Inferior parietal cortex (tissue), 1 donor: Measurements from ENCODE around the gene DLK1.

Experiments
- DNase-seq: peaks from one replicate; pipeline ENCODE4 v3.0.0-alpha.2; 2016; ENCODE audit errors: extremely low spot score

DLK1 gene

DNA sequence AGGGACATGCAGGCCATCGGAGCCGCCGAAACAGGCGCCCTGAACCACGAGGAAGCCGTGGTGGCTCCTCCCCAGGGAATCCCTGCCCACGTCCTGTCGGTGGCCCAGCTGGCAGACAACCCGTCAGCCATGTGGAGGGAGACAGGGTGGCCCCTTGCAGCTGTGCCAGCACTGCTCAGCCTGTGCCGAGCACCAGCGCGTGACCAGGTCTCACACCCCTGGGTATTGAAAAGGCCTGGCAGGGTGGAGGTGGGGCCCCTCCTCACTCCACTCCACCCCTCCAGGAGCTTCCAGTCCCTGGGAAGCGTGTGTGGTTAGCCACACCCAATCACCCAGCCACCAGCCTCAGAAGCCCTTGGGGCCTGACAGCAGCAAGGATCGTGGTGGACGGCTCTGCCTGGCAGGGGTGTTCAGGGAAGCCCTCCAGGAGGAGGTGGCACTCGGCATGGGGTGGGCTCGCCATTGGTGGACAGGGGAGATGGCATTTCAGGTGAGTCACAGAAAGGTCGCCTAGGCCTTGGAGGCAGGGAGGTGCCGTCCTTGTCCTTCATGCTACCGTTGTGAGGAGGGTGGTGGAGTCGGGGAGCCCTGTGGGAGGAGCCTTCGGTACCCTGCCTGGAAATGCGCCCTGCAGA is 12.3 kb upstream of the DLK1 start:
- DNase-seq: no peak

DNA sequence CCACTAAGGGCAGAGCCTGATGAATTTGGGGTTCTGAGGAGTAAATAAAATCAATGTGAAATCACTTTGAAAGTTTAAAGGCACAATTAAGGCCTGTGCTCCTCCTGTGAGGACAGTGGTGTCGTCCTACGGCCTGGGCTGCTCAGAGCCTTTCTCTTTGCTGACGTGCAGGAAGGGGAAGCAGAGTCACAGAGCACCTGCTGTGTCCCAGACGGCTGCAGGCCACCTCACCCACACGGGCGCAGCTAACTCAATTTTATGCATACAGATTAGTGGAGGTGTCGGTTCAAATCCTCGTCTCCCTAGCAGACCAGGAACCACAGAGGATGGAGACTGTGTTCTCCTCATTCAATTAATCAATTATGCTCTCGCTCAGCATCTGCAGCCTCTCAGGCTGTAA is 11.4 kb upstream of the DLK1 start:
- no peak for DNase-seq

GRCh38 chr14:100715803-100716202 is 10.9 kb upstream of the DLK1 start:
- no peak for DNase-seq

DNA sequence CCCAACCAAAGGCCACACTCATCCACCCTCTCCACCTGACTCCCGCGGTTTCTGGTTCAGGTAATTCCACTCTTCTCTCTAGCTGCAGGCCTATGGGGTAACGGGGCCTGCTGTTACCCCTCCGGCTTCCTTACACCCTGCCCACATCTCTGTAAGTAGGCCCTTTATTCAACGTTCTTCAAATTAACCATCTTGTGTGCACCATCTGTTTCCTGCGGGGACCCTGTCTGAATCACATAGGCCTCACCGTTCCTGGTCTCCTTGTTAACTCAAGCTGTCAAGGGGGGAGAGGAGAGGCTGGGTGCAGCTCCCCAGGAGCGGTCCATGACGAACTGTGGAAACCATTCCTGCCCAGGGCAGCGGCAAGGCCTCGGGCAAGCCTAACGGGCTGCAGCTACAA is 9.3 kb upstream of the DLK1 start:
- DNase-seq: no peak

DNA sequence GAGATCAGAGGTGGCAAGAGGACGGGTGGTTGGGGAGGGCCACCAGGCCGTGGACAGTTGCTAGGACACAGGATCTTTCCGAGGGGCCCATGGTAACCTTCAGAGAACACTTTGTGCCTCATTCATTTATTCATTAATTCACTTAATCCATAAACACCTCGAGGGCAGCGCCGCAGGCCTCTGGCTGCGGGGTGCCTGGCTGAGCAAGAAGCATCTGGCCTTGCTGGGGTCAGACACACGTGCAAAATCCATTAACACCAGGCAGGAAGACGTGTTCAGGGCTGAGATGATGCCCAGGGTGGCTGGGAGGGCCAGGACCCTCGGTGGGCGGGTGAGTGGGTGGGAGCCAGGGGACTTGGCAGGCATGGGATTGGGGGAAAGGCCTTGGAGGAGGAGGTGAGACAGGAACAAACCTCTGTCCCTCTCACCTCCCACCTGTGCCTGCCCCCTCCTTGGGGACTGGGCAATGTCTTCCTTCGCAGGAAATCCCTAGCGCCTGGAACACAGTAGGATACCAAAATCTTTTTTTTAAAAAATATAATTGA is 6.6 kb upstream of the DLK1 start:
- DNase-seq: no peak

DNA sequence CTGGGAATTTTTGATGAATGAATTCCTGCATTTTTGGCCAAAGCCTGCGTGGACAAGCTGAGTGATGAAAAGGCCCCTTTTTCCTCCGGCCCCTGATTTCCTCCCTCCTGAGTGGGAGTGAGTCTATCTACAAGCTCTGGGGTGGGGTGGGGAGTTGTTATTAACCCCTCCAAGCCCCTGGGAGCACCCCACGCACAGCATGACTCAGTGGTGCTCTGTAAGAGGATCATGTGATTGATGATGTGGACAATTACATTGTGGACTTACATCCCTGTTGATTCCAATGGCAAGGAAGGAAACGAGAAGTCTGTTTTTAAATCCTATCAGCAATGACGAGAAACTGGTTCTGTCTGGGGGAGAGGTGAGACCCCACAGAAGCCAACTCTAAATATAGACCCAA is 5.1 kb upstream of the DLK1 start:
- DNase-seq: no peak

DNA sequence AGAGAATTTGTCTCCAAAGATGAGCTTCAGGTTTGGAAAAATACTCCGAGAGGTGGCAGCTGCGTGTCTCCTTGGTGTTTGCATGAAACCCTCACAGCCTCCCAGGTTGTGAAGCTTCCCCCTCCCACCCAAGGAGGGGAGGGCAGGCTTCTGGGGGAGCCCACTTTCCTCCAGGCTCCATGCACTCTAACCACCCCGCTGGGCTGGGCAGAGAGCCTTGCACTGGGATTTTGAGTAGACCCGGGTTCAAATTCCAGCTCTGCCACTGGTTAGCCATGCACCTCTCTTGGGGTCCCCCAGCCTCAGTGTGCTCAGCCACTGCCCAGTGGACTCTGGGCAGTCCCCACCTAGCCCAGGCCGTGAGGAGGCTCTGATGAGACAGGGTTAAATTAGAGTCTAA is 4.3 kb upstream of the DLK1 start:
- no peak for DNase-seq

DNA sequence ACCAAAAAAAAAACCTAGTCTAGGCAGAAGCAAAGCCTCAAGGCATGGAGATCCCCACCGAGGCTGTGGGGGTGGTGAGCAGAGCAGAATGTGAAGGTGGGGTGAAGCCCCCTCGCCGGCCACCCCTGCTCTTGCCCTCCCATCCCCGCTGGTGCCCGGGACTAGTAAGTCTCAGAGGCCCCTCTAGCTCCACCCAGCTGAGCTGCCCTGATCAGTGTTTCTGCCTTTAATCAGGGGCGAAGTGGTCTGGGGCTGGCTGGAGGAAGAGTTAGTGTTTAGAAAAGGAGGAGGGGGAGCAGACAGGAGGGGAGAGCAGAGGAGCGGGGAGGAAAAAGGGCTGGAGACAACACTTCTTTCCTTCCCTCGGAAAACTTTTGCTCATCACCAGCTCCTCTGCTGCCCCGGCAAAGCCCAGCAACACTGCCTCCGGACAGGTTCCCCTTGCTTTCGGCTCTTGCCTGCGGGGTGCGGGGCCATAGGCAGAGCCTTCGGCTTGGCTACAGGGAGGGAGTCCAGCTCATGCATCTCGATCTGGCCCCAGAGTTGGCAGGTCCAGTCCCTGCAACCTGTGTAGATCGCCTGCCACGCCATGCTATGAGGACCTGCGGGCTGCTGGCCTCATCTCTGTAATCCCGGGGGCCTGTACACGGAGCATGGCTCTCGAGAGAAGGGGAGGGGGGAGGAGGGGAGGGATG is 3.4 kb upstream of the DLK1 start:
- no peak for DNase-seq

- DNase-seq: no peak
Observed at GRCh38 chr14:100723830-100724437, 2.8 kb upstream of the DLK1 start.

DNA sequence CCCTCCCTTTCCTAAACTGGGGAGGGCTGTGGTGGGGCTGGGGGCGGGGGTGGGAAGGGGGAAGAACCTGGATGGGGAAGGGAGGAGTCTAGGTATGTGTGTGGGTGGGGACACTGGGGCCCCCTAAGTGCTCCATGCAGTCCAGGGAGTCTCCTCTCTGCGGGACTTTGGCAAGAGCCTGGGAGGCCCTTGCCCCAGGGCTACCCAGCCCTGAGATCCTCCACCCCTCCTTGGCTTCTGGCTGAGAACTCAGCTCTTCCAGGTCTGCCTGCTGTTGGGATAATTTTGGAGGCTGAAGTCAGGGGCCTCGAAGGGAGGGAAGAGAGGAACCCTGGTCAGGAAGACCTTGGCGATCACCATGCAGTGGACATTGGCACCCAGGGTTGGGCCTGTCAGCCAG is 2.2 kb upstream of the DLK1 start:
- no peak for DNase-seq

DNA sequence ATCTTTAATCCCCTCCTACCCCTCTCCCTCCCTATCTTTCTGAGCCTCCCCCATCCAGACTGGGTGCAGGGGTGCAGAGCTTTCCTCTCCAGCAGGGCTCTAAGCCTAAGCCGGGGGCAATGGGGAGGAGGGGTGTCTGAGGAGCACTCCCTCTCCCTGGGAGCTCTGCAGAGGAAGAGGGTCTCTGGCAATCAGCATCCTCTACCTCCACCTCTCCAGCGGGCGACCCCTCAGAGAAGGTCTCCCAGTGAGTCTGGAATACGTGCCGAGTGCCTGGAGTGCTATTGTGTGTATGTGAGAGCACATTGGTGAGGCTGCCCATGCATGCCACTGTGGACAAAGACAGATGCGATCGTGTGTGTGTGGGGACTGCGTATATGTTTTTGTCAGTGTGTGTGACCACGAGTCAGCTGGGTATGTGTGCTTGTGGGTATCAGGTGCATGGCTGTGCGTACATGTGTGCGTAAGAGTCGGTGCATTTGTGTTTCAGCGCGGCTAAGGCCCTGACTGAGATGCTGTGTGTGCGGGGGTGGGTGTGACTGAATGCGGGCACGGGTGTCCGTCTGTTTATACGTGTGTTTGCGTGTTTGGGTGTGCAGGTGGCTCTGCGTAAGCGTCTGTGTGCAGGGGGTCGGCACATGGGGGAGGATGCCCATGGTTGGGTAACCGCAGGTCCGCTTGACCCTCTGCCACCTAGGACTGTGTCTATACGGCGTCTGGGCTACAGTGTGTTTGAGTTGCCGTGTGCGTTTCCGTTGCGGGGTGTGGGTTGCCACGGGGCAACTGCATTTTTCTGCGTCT is 905 bp upstream of the DLK1 start:
- DNase-seq: no peak

- no peak for DNase-seq
Observed at GRCh38 chr14:100727086-100727872, 587 bp downstream of the DLK1 start.

DNA sequence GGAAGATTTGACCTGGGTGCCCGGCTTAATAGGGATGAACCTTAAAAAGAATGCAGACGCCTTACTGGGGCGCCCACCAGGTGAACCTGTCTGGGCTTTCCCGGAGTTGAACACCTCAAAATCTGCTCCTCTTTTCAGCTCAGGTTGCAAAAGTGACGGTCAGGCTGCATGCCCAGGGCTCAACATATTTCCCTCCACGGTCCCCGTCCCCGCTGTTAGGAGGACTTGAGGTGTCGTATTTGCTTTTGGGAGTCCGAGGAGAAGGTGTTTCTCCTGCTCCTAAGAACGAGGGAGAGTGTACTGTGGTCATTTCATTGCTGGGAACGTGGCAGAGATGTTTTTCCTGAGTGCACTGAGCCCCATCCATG is 1.2 kb downstream of the DLK1 start:
- no peak for DNase-seq

GRCh38 chr14:100728962-100729361 is 2.3 kb downstream of the DLK1 start:
- no peak for DNase-seq

- no peak for DNase-seq
Observed at GRCh38 chr14:100729982-100730381, 3.3 kb downstream of the DLK1 start.

- DNase-seq: no peak
Observed at GRCh38 chr14:100730581-100730980, 3.9 kb downstream of the DLK1 start.

GRCh38 chr14:100731011-100731670 is 4.4 kb downstream of the DLK1 start:
- no peak for DNase-seq

GRCh38 chr14:100731846-100732765 is 5.4 kb downstream of the DLK1 start:
- DNase-seq: no peak

- DNase-seq: no peak
Observed at GRCh38 chr14:100732766-100733100, 6.0 kb downstream of the DLK1 start.
